K562 (cell line): ENCODE results near the gene GHRL. TPM values are rescaled to one million over a fixed set of nuclear protein-coding genes. Genes with fewer than 3 reads are reported as not detected.

Source experiments
- ATAC-seq: fragments of 200-7000 bp; cut with Tn5 transposase; 3 replicates; pipeline ENCODE4 v1.9.1; 2020; ENCODE audit warnings: moderate library complexity
- BruUV-seq: library from RNA; stranded (reverse); fragments of 400-500 nt; replicated peaks from 2 replicates; lab custom pipeline; 2021; lab: Mats Ljungman, UMichigan
- CTCF ChIA-PET: fragments of 300-600 bp; formaldehyde crosslinking; extraction: SDS; loops from one replicate; lab custom pipeline; 2021; ENCODE audit warnings: low intra/inter-chr PET ratio; lab: Yijun Ruan, JAX
- POLR2A ChIA-PET: fragments of 300-600, 350-650 bp; sonication (Branson Sonifier 250); formaldehyde crosslinking; extraction: SDS; loops from one replicate; lab custom pipeline; 2021; ENCODE audit warnings: antibody characterized with exemption, inconsistent platforms; lab: Yijun Ruan, JAX
- DNase-seq, 4 experiments: peaks; one replicate each; pipeline versions ENCODE4 v3.0.0 to v3.0.0-alpha.2; 2011 to 2018; ENCODE audit warnings: low spot score in 3 of 4, mixed read lengths in 3 of 4; ENCODE audit errors: extremely low read depth in 1 of 4
- FAIRE-seq: peaks from 2 replicates; lab custom pipeline; 2011; peaks lifted over from hg19 to GRCh38; lab: Jason Lieb, UNC
- H2AFZ ChIP-seq: 2 replicates; pipeline ENCODE4 v1.6.0; 2011; ENCODE audit warnings: low read depth, low read length, control low read depth, inconsistent platforms
- H3K27ac ChIP-seq: fragments of 200-600 bp; 3 replicates; pipeline ENCODE4 v1.8.0; 2011; ENCODE audit warnings: low read depth, mild to moderate bottlenecking, control low read depth, inconsistent platforms, low read length, moderate library complexity, mixed read lengths; ENCODE audit errors: extremely low read depth
- H3K27me3 ChIP-seq, 2 experiments: fragments of 300-600 bp in 1 of 2; 2 replicates in 1 of 2; 3 replicates in 1 of 2; pipeline versions ENCODE4 v1.6.0 to v1.8.0; 2011; ENCODE audit warnings: inconsistent platforms in 2 of 2, low read length in 2 of 2, mild to moderate bottlenecking in 1 of 2, mixed read lengths in 1 of 2, moderate library complexity in 1 of 2; ENCODE audit not compliant: control insufficient read depth in 2 of 2, insufficient read depth in 2 of 2
- H3K36me3 ChIP-seq: fragments of 300-600 bp; 3 replicates; pipeline ENCODE4 v1.8.0; 2011; ENCODE audit warnings: mild to moderate bottlenecking, low read length, inconsistent platforms; ENCODE audit not compliant: control insufficient read depth, insufficient read depth
- H3K4me1 ChIP-seq, 2 experiments: fragments of 200-600 bp in 1 of 2; replicated peaks in 1 of 2; 2 replicates in 1 of 2; 3 replicates in 1 of 2; pipeline versions ENCODE4 v1.5.1 to v1.8.0; 2011; ENCODE audit warnings: inconsistent platforms in 2 of 2, low read length in 2 of 2, mild to moderate bottlenecking in 1 of 2, mixed read lengths in 1 of 2, moderate library complexity in 1 of 2; ENCODE audit not compliant: control insufficient read depth in 2 of 2, insufficient read depth in 2 of 2
- H3K4me2 ChIP-seq: 2 replicates; pipeline ENCODE4 v1.6.1; 2011; ENCODE audit warnings: low read length, control low read depth, inconsistent platforms, mixed read lengths; ENCODE audit not compliant: insufficient read depth
- H3K4me3 ChIP-seq: fragments of 200-600 bp; sonication (generic), shearing (Covaris generic); 2 replicates; pipeline ENCODE4 v1.5.1; 2016; ENCODE audit warnings: control low read depth, inconsistent platforms
- H3K79me2 ChIP-seq: fragments of 200-600 bp; 3 replicates; pipeline ENCODE4 v1.8.0; 2011; ENCODE audit warnings: low read length, inconsistent platforms; ENCODE audit not compliant: control insufficient read depth, insufficient read depth
- H3K9ac ChIP-seq, 2 experiments: 2 replicates each; pipeline versions ENCODE4 v1.6.0 to v1.6.1; 2011; ENCODE audit warnings: low read depth in 2 of 2, low read length in 2 of 2, control low read depth in 1 of 2, inconsistent platforms in 1 of 2, mild to moderate bottlenecking in 1 of 2, mixed read lengths in 1 of 2; ENCODE audit not compliant: insufficient read depth in 1 of 2
- H3K9me1 ChIP-seq: one replicate; pipeline ENCODE4 v1.6.0; 2011; ENCODE audit warnings: inconsistent platforms, mild to moderate bottlenecking, low read length, moderate library complexity; ENCODE audit not compliant: control insufficient read depth, insufficient read depth
- H3K9me3 ChIP-seq: replicated peaks from 2 replicates; pipeline ENCODE4 v1.5.1; 2011; ENCODE audit warnings: low read depth, low read length, inconsistent platforms; ENCODE audit not compliant: control insufficient read depth, insufficient read depth
- H4K20me1 ChIP-seq: replicated peaks from 2 replicates; pipeline ENCODE4 v1.6.1; 2011; ENCODE audit warnings: low read length, inconsistent platforms, mixed read lengths; ENCODE audit not compliant: control insufficient read depth, insufficient read depth
- CBX8 ChIP-seq: fragments of 200-600 bp; sonication (generic); IDR thresholded peaks from 2 replicates; pipeline ENCODE4 v1.6.1; 2012; ENCODE audit warnings: borderline replicate concordance, mixed run types, low read depth, mild to moderate bottlenecking, moderate library complexity, mixed read lengths, low read length, control low read depth, inconsistent platforms; ENCODE audit not compliant: poor library complexity, severe bottlenecking; ENCODE audit errors: extremely low read depth
- DDX20 ChIP-seq: fragments of 450-650 bp; IDR thresholded peaks from 2 replicates; pipeline ENCODE4 v1.6.1; 2016; ENCODE audit warnings: missing genetic modification characterization, low read depth, mild to moderate bottlenecking, missing compliant biosample characterization, moderate library complexity
- GTF2A2 ChIP-seq: IDR thresholded peaks from 2 replicates; pipeline ENCODE4 v1.6.1; 2016; ENCODE audit warnings: mild to moderate bottlenecking, missing genetic modification characterization, missing compliant biosample characterization
- KDM4B ChIP-seq, 2 experiments: fragments of 450-650 bp in 1 of 2; sonication (generic) in 1 of 2; IDR thresholded peaks; 2 replicates each; pipeline ENCODE4 v1.6.1; 2016 to 2017; ENCODE audit warnings: borderline replicate concordance in 2 of 2, antibody characterized with exemption in 1 of 2, low read depth in 1 of 2, mild to moderate bottlenecking in 1 of 2
- KLF6 ChIP-seq: fragments of 250-450 bp; sonication (Bioruptor Pico); IDR thresholded peaks from 2 replicates; pipeline ENCODE4 v1.4.0; 2020; ENCODE audit warnings: mild to moderate bottlenecking, moderate library complexity, borderline replicate concordance
- NFYB ChIP-seq: IDR thresholded peaks from 2 replicates; pipeline ENCODE4 v1.6.1; 2011; ENCODE audit warnings: mild to moderate bottlenecking, moderate library complexity; ENCODE audit not compliant: insufficient read length; ENCODE audit errors: extremely low read depth
- NR2F6 ChIP-seq: fragments of 450-650 bp; formaldehyde crosslinking; IDR thresholded peaks from 2 replicates; pipeline ENCODE4 v1.4.0; 2020; ENCODE audit warnings: mild to moderate bottlenecking
- ZBTB17 ChIP-seq: fragments of 450-650 bp; formaldehyde crosslinking; IDR thresholded peaks from 2 replicates; pipeline ENCODE4 v1.4.0; 2020; ENCODE audit warnings: mild to moderate bottlenecking
- ZNF212 ChIP-seq: fragments of 450-650 bp; formaldehyde crosslinking; IDR thresholded peaks from 2 replicates; pipeline ENCODE4 v1.4.0; 2020; ENCODE audit warnings: mild to moderate bottlenecking
- WGBS: fragments of 100-300 bp; shearing (Covaris generic); methylation state at CpG from one replicate; pipeline ENCODE4 v1.1.6; 2016; ENCODE audit warnings: low coverage, mixed read lengths; ENCODE audit not compliant: insufficient coverage; ENCODE audit errors: missing lambda C conversion rate; 5-methylcytosine and 5-hydroxymethylcytosine counted together
- in situ Hi-C: fragments of 300-500 bp; cut with MboI; formaldehyde crosslinking; loops from 4 replicates; pipeline ENCODE4 v1.15.0; 2018; ENCODE audit warnings: inconsistent platforms, mixed read lengths
- intact Hi-C: fragments of 100-400 bp; cut with micrococcal nuclease; formaldehyde crosslinking; loops from 2 replicates; pipeline ENCODE4 v1.14.2; 2022
- polyA plus RNA-seq, 8 experiments: library from polyadenylated mRNA; depleted of rRNA in 4 of 8; stranded (reverse) in 5 of 8; unstranded in 3 of 8; fragments of >200 nt; fragmentation: Nextera tagmentation in 2 of 8; fragmentation: Illumina TruSeq in 1 of 8; extraction: Ambion mirVana in 2 of 8; extraction: Trizol in 1 of 8; gene quantifications; 2 replicates each; pipeline versions ENCODE4 v1.2.1 to v1.2.3, GENCODE V29; 2011 to 2014; ENCODE audit warnings: inconsistent platforms in 1 of 8, missing spikeins in 1 of 8
- total RNA-seq, 7 experiments: library from RNA; depleted of rRNA in 6 of 7; stranded (reverse); fragments of >200 nt in 6 of 7; fragmentation: Illumina TruSeq in 2 of 7; extraction: Trizol in 2 of 7; gene quantifications; 2 replicates each; pipeline versions ENCODE4 v1.2.1 to v1.2.3, GENCODE V29; 2011 to 2021; ENCODE audit warnings: low replicate concordance in 1 of 7
- TF ChIP-seq, protein P1 (sequence below): fragments of 450-650 bp; formaldehyde crosslinking; IDR thresholded peaks from 2 replicates; pipeline ENCODE4 v1.4.0; 2022; ENCODE audit warnings: mild to moderate bottlenecking, moderate library complexity
- TF ChIP-seq, protein P2 (sequence below): fragments of 250-450 bp; sonication (Bioruptor Pico); IDR thresholded peaks from 2 replicates; pipeline ENCODE4 v1.6.1; 2021; ENCODE audit warnings: mild to moderate bottlenecking

The GHRL gene
- total and polyA plus RNA-seq, 9 of the 15 experiments (the other 6 are each of a cell fraction or from before 2014, with no cell fraction given) = 0.08 to 0.29 (median 0.15) TPM; not detected in 5

GRCh38 chr3:10331320-10331719 lies 38.6 kb upstream of the GHRL start:
- intact Hi-C loops (no loop called here), in situ Hi-C loops (no loop called here)
- FAIRE-seq (no peak), DNase-seq (no peak), ATAC-seq (no peak)
- no peaks in the 10 kb centered on the region; the same call in none of the 2 replicates for H4K20me1 ChIP-seq
- ChIA-PET POLR2A (interaction anchor here (1.6 to 2.3 kb wide), 2 partner anchors 9 to 11 kb away, joined by 8 read pairs; partner anchors contain the start of gene SEC13), CTCF (no interaction called here)
- no peak overlapping the region for H3K4me3 ChIP-seq
- no peaks in the 10 kb centered on the region for H3K36me3 ChIP-seq
- H3K27me3 ChIP-seq = peaks cover 85 to 92% of the 10 kb centered on the region in 2 experiments
- no peak overlapping the region for H3K27ac ChIP-seq
- WGBS = 3% methylated on average over 8 of the region's 8 CpGs
- no peaks in the 10 kb centered on the region for H3K9me3 ChIP-seq
- no peak overlapping the region for H3K9ac ChIP-seq
- no TSS peak for BruUV-seq
- no peak overlapping the region for H3K4me2 ChIP-seq
- H2AFZ ChIP-seq = no peak overlapping the region
- H3K79me2 ChIP-seq = no peaks in the 10 kb centered on the region
- H3K9me1 ChIP-seq = peaks cover 5% of the 10 kb centered on the region
- H3K4me1 ChIP-seq = peaks cover 0 to 15% of the 10 kb centered on the region in 2 experiments; a peak in 3 of 5 replicates
- TF ChIP-seq, protein P1, sequence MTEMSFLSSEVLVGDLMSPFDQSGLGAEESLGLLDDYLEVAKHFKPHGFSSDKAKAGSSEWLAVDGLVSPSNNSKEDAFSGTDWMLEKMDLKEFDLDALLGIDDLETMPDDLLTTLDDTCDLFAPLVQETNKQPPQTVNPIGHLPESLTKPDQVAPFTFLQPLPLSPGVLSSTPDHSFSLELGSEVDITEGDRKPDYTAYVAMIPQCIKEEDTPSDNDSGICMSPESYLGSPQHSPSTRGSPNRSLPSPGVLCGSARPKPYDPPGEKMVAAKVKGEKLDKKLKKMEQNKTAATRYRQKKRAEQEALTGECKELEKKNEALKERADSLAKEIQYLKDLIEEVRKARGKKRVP (CRISPR knock-in tag) = no peak
- TF ChIP-seq DDX20 (tag) = no peak
- no peak for TF ChIP-seq CBX8
- no peak for TF ChIP-seq NR2F6 (CRISPR knock-in tag)
- TF ChIP-seq, protein P2, sequence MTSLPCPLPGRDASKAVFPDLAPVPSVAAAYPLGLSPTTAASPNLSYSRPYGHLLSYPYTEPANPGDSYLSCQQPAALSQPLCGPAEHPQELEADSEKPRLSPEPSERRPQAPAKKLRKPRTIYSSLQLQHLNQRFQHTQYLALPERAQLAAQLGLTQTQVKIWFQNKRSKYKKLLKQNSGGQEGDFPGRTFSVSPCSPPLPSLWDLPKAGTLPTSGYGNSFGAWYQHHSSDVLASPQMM (CRISPR knock-in tag) = no peak
- no peak for TF ChIP-seq GTF2A2
- TF ChIP-seq ZBTB17 (CRISPR knock-in tag) = no peak
- no peak for TF ChIP-seq ZNF212 (CRISPR knock-in tag)
- TF ChIP-seq KDM4B (IDR thresholded peaks at IDR 0.05; ENCODE audit: borderline replicate concordance in 2 of 2, low read depth in 1 of 2) = no peak
- TF ChIP-seq NFYB = no peak
- no peak for TF ChIP-seq KLF6 (CRISPR knock-in tag)
